Mucosa of descending colon (tissue), 3 donors: ENCODE data around the gene CLTB. TPM values are rescaled to one million over a fixed set of nuclear protein-coding genes. Genes with fewer than 3 reads are reported as not detected.

ENCODE experiments used
- ATAC-seq: fragments of 200-7000 bp; cut with Tn5 transposase; one replicate; pipeline ENCODE4 v1.9.1; 2020; ENCODE audit warnings: mild to moderate bottlenecking, moderate library complexity
- DNase-seq, 3 donors: peaks; one replicate each; pipeline ENCODE4 v3.0.0-alpha.2; 2020
- H3K36me3 ChIP-seq: fragments of 200-600 bp; one replicate; pipeline ENCODE4 v1.8.0; 2021; ENCODE audit warnings: low read depth, mild to moderate bottlenecking
- H3K4me1 ChIP-seq: fragments of 200-600 bp; one replicate; pipeline ENCODE4 v1.8.0; 2021; ENCODE audit warnings: low read depth, mild to moderate bottlenecking
- H3K4me3 ChIP-seq: fragments of 200-600 bp; one replicate; pipeline ENCODE4 v1.8.0; 2021; ENCODE audit warnings: mild to moderate bottlenecking
- H3K9me3 ChIP-seq: fragments of 200-600 bp; one replicate; pipeline ENCODE4 v1.8.0; 2021; ENCODE audit warnings: mild to moderate bottlenecking
- intact Hi-C, 2 donors: fragments of 100-400 bp; cut with DNase I in 1 of 2; cut with micrococcal nuclease in 1 of 2; formaldehyde crosslinking; loops; one replicate each; pipeline versions ENCODE4 v1.11.0 to v1.11.1; 2022; cut with DNase I, micrococcal nuclease
- total RNA-seq, 3 donors: library from RNA; stranded (reverse); fragmentation: NEBNext Ultra II Directional in 2 of 3; extraction: Animal tissue kit (Norgen Biotek cat#: 25700) in 2 of 3; gene quantifications; one replicate each; pipeline versions ENCODE4 v1.2.1 to v1.2.4, GENCODE V29; 2021 to 2023
- TF ChIP-seq, protein P1 (sequence below): fragments of 200-600 bp; IDR thresholded peaks from one replicate; pipeline ENCODE4 v1.8.0; 2022; ENCODE audit warnings: antibody characterized with exemption, mild to moderate bottlenecking
- donor health status: DM: no; HTN: no; CAD: no; lungs with moderate emphysema.
- donor health status: DM: no; HTN: no; CAD: no.
- donor health status: DM: no; HTN: yes; CAD: no.

The CLTB gene
- total RNA-seq, 3 donors from 2014 or later: 144 to 234 (median 199) TPM

DNA sequence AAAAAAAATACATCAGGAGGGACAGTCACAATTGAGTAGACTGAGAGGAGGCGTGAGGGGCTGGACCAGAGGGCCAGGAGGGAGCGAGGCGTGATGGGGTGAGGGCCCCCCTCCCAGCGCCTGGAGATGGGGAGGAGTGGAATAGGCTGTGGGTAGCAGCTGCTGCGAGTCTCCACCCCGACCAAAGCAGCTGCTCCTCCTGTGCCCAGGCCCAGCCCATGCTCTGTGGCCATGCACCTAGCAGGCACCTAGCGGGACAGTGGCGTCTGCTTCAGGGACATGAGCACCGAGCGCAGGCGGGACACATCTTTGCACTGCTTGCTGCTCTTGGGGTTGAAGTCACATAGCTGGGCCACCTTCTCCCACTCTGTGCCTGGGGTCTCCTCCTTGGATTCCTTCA is 23.8 kb downstream of the CLTB start:
- H3K4me1 ChIP-seq: peaks cover 9% of the 10 kb centered on the region
- H3K4me3 ChIP-seq: no peak overlapping the region
- no peak for ATAC-seq
- no peaks in the 10 kb centered on the region for H3K9me3 ChIP-seq
- H3K36me3 ChIP-seq: no peaks in the 10 kb centered on the region
- intact Hi-C loops: no loop called here
- TF ChIP-seq, protein P1, sequence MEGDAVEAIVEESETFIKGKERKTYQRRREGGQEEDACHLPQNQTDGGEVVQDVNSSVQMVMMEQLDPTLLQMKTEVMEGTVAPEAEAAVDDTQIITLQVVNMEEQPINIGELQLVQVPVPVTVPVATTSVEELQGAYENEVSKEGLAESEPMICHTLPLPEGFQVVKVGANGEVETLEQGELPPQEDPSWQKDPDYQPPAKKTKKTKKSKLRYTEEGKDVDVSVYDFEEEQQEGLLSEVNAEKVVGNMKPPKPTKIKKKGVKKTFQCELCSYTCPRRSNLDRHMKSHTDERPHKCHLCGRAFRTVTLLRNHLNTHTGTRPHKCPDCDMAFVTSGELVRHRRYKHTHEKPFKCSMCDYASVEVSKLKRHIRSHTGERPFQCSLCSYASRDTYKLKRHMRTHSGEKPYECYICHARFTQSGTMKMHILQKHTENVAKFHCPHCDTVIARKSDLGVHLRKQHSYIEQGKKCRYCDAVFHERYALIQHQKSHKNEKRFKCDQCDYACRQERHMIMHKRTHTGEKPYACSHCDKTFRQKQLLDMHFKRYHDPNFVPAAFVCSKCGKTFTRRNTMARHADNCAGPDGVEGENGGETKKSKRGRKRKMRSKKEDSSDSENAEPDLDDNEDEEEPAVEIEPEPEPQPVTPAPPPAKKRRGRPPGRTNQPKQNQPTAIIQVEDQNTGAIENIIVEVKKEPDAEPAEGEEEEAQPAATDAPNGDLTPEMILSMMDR: no peak
- peak in 2 of 3 donors; percentile 31 to 41 for DNase-seq

DNA sequence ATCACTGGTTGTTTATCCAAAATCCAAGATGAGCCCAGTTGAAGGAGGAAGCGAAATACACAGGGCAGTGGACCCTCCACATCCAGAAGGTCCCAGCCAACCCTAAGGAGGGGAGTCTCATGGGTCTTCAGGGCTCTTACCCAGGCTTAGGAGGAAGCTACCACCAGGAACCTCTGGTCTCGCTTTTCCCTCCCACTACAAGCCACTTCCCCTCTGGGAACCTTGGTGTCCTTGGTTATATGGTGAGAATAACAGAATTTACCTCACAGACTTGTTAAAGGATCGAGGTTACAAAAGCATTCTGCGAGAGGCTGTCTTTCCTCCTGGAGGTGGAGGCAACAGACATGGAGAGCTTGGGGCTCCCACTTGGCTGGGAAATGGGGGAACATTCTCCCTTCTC is 24.3 kb downstream of the CLTB start:
- DNase-seq (peak in 1 of 3 donors; percentile 9), ATAC-seq (no peak)
- Histone ChIP-seq H3K36me3 (no peaks in the 10 kb centered on the region), H3K4me1 (peaks cover 14% of the 10 kb centered on the region), H3K9me3 (no peaks in the 10 kb centered on the region), H3K4me3 (no peak overlapping the region)
- intact Hi-C loops: no loop called here
- TF ChIP-seq, protein P1: no peak

DNA sequence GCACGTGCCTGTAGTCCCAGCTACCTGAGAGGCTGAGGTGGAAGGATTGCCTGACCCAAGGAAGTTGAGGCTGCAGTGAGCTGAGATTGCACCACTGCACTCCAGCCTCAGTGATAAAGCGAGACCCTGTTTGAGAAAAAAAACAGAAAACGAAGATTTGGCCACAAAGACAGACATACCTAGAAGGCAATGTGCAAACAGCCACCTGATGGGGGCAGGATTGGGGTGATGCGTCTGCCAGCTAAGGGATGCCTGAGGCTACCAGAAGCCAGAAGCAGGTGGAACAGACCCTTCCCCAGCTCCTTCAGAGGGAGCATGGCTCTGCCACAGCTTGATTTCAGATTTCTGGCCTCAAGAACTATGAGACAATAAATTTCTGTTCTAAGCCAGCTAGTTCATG is 24.9 kb downstream of the CLTB start:
- ATAC-seq (no peak), DNase-seq (peak in 2 of 3 donors; percentile 21 to 29)
- Histone ChIP-seq H3K4me1 (peaks cover 16% of the 10 kb centered on the region), H3K36me3 (no peaks in the 10 kb centered on the region), H3K9me3 (no peaks in the 10 kb centered on the region), H3K4me3 (no peak overlapping the region)
- TF ChIP-seq, protein P1: no peak
- intact Hi-C loops: no loop called here

GRCh38 chr5:176389135-176390123 is 26.9 kb downstream of the CLTB start:
- Histone ChIP-seq H3K4me1 (peaks cover 16% of the 10 kb centered on the region), H3K4me3 (peak overlapping the region; percentile 31), H3K36me3 (no peaks in the 10 kb centered on the region), H3K9me3 (no peaks in the 10 kb centered on the region)
- ATAC-seq (peak; percentile 43), DNase-seq (peak in 2 of 3 donors; percentile 48 to 51)
- intact Hi-C loops: no loop called here
- TF ChIP-seq, protein P1: no peak

DNA sequence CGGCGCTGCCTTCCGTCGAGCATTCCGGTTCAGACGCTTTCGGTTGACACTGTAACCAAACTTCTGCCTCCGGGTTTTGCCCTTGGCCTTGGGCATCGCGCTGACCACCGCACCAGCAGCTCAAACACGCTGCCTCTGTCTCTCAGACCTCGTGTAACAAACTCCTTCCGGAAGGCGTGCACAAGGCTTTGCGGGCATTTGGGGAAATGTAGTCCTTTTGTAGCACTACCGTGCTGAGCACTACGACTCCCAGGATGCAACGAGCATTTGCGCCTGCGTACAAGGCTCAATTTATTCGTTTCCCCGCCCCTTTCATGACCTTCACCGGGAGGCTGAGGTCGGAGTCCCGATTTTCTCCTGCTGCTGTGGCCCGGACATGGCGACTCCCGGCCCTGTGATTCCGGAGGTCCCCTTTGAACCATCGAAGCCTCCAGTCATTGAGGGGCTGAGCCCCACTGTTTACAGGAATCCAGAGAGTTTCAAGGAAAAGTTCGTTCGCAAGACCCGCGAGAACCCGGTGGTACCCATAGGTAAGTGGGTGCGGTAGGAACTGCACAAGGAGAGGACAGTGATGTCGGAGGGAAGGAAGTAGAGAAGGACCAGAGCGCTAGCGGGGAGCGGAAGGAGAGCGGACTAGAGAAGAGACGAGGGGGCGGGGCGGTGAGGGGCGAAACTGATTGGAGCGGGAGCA is 27.8 kb downstream of the CLTB start, which contains the start of the genes HIGD2A and NOP16:
HIGD2A (plus strand) TSS at position 308 of the 691 bp plus-strand sequence; CDS start at position 377, 69 bp downstream.
NOP16 (minus strand) TSS at position 155 of the 691 bp plus-strand sequence; CDS start at position 96, 59 bp downstream.
- Histone ChIP-seq H3K4me3 (peak within 1 kb of the TSS; percentile 63), H3K4me1 (peaks cover 16% of the 10 kb centered on the region), H3K36me3 (no peaks in the 10 kb centered on the region), H3K9me3 (no peaks in the 10 kb centered on the region)
- TF ChIP-seq, protein P1: peak; percentile 8
- peak; percentile 98 to 100 (median 100) for DNase-seq
- intact Hi-C loops: no loop called here
- peak; percentile 94 for ATAC-seq
